GM12878 (cell line): Measurements from ENCODE around the gene ACTL6A. TPM values are rescaled to one million over a fixed set of nuclear protein-coding genes. Genes with fewer than 3 reads are reported as not detected.

Experiments
- ATAC-seq: fragments of 200-7000 bp; cut with Tn5 transposase; 3 replicates; pipeline ENCODE4 v1.9.1; 2020; ENCODE audit warnings: mild to moderate bottlenecking, moderate library complexity
- BruUV-seq: library from RNA; stranded (reverse); fragments of 400-500 nt; replicated peaks from 2 replicates; lab custom pipeline; 2021; lab: Mats Ljungman, UMichigan
- CTCF ChIA-PET: fragments of 300-600 bp; sonication (Branson Sonifier 250); formaldehyde crosslinking; extraction: SDS; loops from one replicate; lab custom pipeline; 2021; ENCODE audit warnings: inconsistent platforms; lab: Yijun Ruan, JAX
- POLR2A ChIA-PET: fragments of 350-600 bp; formaldehyde crosslinking; extraction: SDS; loops from one replicate; lab custom pipeline; 2021; ENCODE audit warnings: inconsistent platforms; lab: Charles Lee
- RAD21 ChIA-PET: fragments of 300-600 bp; sonication (Branson Sonifier 250); formaldehyde crosslinking; loops from one replicate; lab custom pipeline; 2023; ENCODE audit warnings: antibody characterized with exemption; ENCODE audit not compliant: unreplicated experiment; lab: Charles Lee
- SMC1A ChIA-PET: fragments of 300-600 bp; sonication (Branson Sonifier 250); formaldehyde crosslinking; loops from one replicate; lab custom pipeline; 2023; ENCODE audit not compliant: unreplicated experiment, uncharacterized antibody; lab: Charles Lee
- DNase-seq: peaks from one replicate; pipeline ENCODE4 v3.0.0-alpha.2; 2011; ENCODE audit warnings: low read depth, low spot score
- FAIRE-seq: peaks from 3 replicates; lab custom pipeline; 2011; peaks lifted over from hg19 to GRCh38; lab: Jason Lieb, UNC
- H2AFZ ChIP-seq: 2 replicates; pipeline ENCODE4 v1.6.0; 2011; ENCODE audit warnings: low read depth, low read length, control low read depth; ENCODE audit not compliant: control insufficient read depth
- H3K27ac ChIP-seq: 2 replicates; pipeline ENCODE4 v1.5.1; 2011; ENCODE audit warnings: control low read depth; ENCODE audit not compliant: control insufficient read depth, insufficient read depth
- H3K27me3 ChIP-seq, 2 experiments: replicated peaks in 1 of 2; 2 replicates each; pipeline versions ENCODE4 v1.6.0 to v1.6.1; 2011; ENCODE audit warnings: low read length in 1 of 2; ENCODE audit not compliant: control insufficient read depth in 2 of 2, insufficient read depth in 2 of 2
- H3K36me3 ChIP-seq, 2 experiments: 2 replicates each; pipeline ENCODE4 v1.5.1; 2011; ENCODE audit warnings: low read length in 1 of 2; ENCODE audit not compliant: control insufficient read depth in 2 of 2, insufficient read depth in 2 of 2
- H3K4me1 ChIP-seq: 2 replicates; pipeline ENCODE4 v1.6.1; 2011; ENCODE audit warnings: mild to moderate bottlenecking, low read length, moderate library complexity, mixed read lengths; ENCODE audit not compliant: control insufficient read depth, insufficient read depth
- H3K4me2 ChIP-seq: 2 replicates; pipeline ENCODE4 v1.6.0; 2011; ENCODE audit warnings: control low read depth; ENCODE audit not compliant: control insufficient read depth, insufficient read depth
- H3K4me3 ChIP-seq: fragments of 200-600 bp; sonication (generic); 2 replicates; pipeline ENCODE4 v1.5.1; 2016
- H3K79me2 ChIP-seq: 2 replicates; pipeline ENCODE4 v1.6.0; 2011; ENCODE audit warnings: low read length; ENCODE audit not compliant: control insufficient read depth, insufficient read depth
- H3K9ac ChIP-seq: 2 replicates; pipeline ENCODE4 v1.8.0; 2011; ENCODE audit warnings: low read length, control low read depth, mixed read lengths; ENCODE audit not compliant: control insufficient read depth, insufficient read depth
- H3K9me3 ChIP-seq: replicated peaks from 3 replicates; pipeline ENCODE4 v1.5.1; 2011; ENCODE audit warnings: mild to moderate bottlenecking, low read length; ENCODE audit not compliant: control insufficient read depth, insufficient read depth
- H4K20me1 ChIP-seq: 2 replicates; pipeline ENCODE4 v1.6.0; 2011; ENCODE audit not compliant: control insufficient read depth, insufficient read depth
- CREB1 ChIP-seq: IDR thresholded peaks from 2 replicates; pipeline ENCODE4 v1.6.1; 2012; ENCODE audit warnings: low read depth, mild to moderate bottlenecking, inconsistent platforms
- E2F8 ChIP-seq: fragments of 450-650 bp; IDR thresholded peaks from 2 replicates; pipeline ENCODE4 v1.6.1; 2018; ENCODE audit warnings: mild to moderate bottlenecking, low read depth, moderate library complexity; ENCODE audit not compliant: partially characterized antibody
- FOXK2 ChIP-seq: fragments of 450-650 bp; IDR thresholded peaks from 2 replicates; pipeline ENCODE4 v1.6.1; 2017; ENCODE audit warnings: mild to moderate bottlenecking, moderate library complexity
- JUNB ChIP-seq: IDR thresholded peaks from 2 replicates; pipeline ENCODE4 v1.6.1; 2016; ENCODE audit warnings: antibody characterized with exemption, mild to moderate bottlenecking
- LARP7 ChIP-seq: fragments of 450-650 bp; IDR thresholded peaks from 2 replicates; pipeline ENCODE4 v1.6.1; 2017; ENCODE audit warnings: mild to moderate bottlenecking
- MLLT1 ChIP-seq: fragments of 450-650 bp; IDR thresholded peaks from 2 replicates; pipeline ENCODE4 v1.6.1; 2016; ENCODE audit warnings: mild to moderate bottlenecking
- MTA3 ChIP-seq: IDR thresholded peaks from 2 replicates; pipeline ENCODE4 v1.6.1; 2012; ENCODE audit warnings: low read length, inconsistent platforms, borderline replicate concordance
- NR2C2 ChIP-seq: IDR thresholded peaks from 2 replicates; pipeline ENCODE4 v1.6.1; 2011; ENCODE audit warnings: borderline replicate concordance, low read depth; ENCODE audit not compliant: control insufficient read depth, insufficient read length
- PML ChIP-seq: IDR thresholded peaks from 2 replicates; pipeline ENCODE4 v1.6.1; 2012; ENCODE audit warnings: low read length, inconsistent platforms
- RAD21 ChIP-seq: IDR thresholded peaks from 2 replicates; pipeline ENCODE4 v1.6.1; 2011; ENCODE audit warnings: mild to moderate bottlenecking, low read depth, low read length, moderate library complexity; ENCODE audit not compliant: insufficient read depth
- ZNF274 ChIP-seq: IDR thresholded peaks from one replicate; pipeline ENCODE4 v1.8.0; 2011; ENCODE audit not compliant: insufficient read length, insufficient read depth
- ZSCAN29 ChIP-seq: fragments of 450-650 bp; IDR thresholded peaks from 2 replicates; pipeline ENCODE4 v1.6.1; 2017; ENCODE audit warnings: mild to moderate bottlenecking, moderate library complexity
- WGBS: methylation state at CpG from one replicate; pipeline ENCODE4 v1.1.6; 2016; ENCODE audit warnings: low lambda C conversion rate; ENCODE audit not compliant: insufficient replicate concordance, insufficient coverage; ENCODE audit errors: missing lambda C conversion rate; 5-methylcytosine and 5-hydroxymethylcytosine counted together
- in situ Hi-C: fragments of 300-500 bp; cut with MboI; formaldehyde crosslinking; loops from 9 replicates; pipeline ENCODE4 v1.14.3; 2018; ENCODE audit warnings: mixed read lengths
- intact Hi-C: fragments of 100-400 bp; cut with micrococcal nuclease; formaldehyde crosslinking; loops from one replicate; pipeline ENCODE4 v1.14.2; 2022; ENCODE audit not compliant: unreplicated experiment
- polyA plus RNA-seq, 11 experiments: library from polyadenylated mRNA; depleted of rRNA in 4 of 11; unstranded in 6 of 11; stranded (reverse) in 5 of 11; fragments of >200 nt; fragmentation: Nextera tagmentation in 4 of 11; fragmentation: Illumina TruSeq in 1 of 11; extraction: Ambion mirVana in 4 of 11; extraction: Trizol in 1 of 11; gene quantifications; 1 replicate in 1 of 11; 2 replicates in 10 of 11; pipeline versions ENCODE4 v1.2.1 to v1.2.3, GENCODE V29; 2011 to 2016; ENCODE audit warnings: inconsistent platforms in 2 of 11, missing spikeins in 2 of 11, low read depth in 1 of 11
- total RNA-seq, 4 experiments: library from RNA; depleted of rRNA in 3 of 4; stranded (reverse); fragments of >200 nt in 3 of 4; fragmentation: Illumina TruSeq in 1 of 4; extraction: Trizol in 1 of 4; gene quantifications; 2 replicates each; pipeline versions ENCODE4 v1.2.1 to v1.2.3, GENCODE V29; 2013 to 2021
- TF ChIP-seq, protein P1 (sequence below): IDR thresholded peaks from 2 replicates; pipeline ENCODE4 v1.6.1; 2011; ENCODE audit warnings: borderline replicate concordance, low read depth, mild to moderate bottlenecking, moderate library complexity, mixed read lengths, low read length; ENCODE audit not compliant: insufficient read depth; ENCODE audit errors: extremely low read length
- TF ChIP-seq, protein P2 (sequence below), 3 experiments: IDR thresholded peaks in 2 of 3; conservative IDR thresholded peaks in 1 of 3; 2 replicates each; pipeline ENCODE4 v1.5.1; 2011; ENCODE audit warnings: low read depth in 3 of 3, low read length in 3 of 3, mild to moderate bottlenecking in 3 of 3, control low read depth in 2 of 3, moderate library complexity in 2 of 3, inconsistent platforms in 1 of 3, mixed read lengths in 1 of 3; ENCODE audit not compliant: control insufficient read depth in 2 of 3, insufficient read depth in 1 of 3; ENCODE audit errors: extremely low read depth in 1 of 3

Gene ACTL6A
- total and polyA plus RNA-seq, 10 of the 15 experiments (the other 5 are each of a cell fraction or from before 2014, with no cell fraction given), result 70.2 to 197 (median 105) TPM

DNA sequence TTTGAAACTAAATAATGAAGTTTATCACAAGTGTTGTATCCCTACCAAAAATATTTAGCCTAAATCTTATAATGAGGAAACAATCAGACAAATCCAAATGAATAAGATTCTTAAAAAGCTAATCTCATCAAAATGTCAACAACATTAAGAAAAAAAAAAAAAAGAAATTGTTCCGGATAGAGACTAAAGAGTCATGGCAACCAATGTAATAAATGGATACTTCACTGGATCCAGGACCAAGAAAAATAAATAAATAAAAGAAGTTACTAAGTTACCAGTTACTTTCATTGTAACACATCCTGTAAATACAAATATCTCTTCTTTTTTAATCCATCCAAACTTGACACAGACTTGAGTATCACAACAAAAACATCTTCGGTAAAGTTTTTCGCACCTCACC, 41.1 kb downstream of the ACTL6A start (continued):
- TF ChIP-seq, protein P1, sequence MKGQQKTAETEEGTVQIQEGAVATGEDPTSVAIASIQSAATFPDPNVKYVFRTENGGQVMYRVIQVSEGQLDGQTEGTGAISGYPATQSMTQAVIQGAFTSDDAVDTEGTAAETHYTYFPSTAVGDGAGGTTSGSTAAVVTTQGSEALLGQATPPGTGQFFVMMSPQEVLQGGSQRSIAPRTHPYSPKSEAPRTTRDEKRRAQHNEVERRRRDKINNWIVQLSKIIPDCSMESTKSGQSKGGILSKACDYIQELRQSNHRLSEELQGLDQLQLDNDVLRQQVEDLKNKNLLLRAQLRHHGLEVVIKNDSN, result no peak
- TF ChIP-seq MLLT1 (no peak), JUNB (no peak), MTA3 (no peak), RAD21 (no peak), CREB1 (no peak)

- Histone ChIP-seq H3K79me2 (peaks cover 55% of the 10 kb centered on the region), H3K27ac (peak within 1 kb of the TSS; percentile 69), H3K9me3 (no peaks in the 10 kb centered on the region), H4K20me1 (no peaks in the 10 kb centered on the region), H3K4me3 (peak within 1 kb of the TSS; percentile 85), H3K4me2 (peak within 1 kb of the TSS; percentile 83), H2AFZ (peak within 1 kb of the TSS; percentile 97), H3K36me3 (peaks cover 4 to 17% of the 10 kb centered on the region in 2 experiments; a peak in 3 of 4 replicates), H3K27me3 (no peaks in the 10 kb centered on the region), H3K9ac (peak within 1 kb of the TSS; percentile 90), H3K4me1 (peaks cover 18% of the 10 kb centered on the region)
- under 1% methylated on average over 45 of the region's 45 CpGs for WGBS
- ChIA-PET CTCF (interaction anchor here (0.6 to 1.0 kb wide), 3 partner anchors 36 to 369 kb away, joined by 3 read pairs; no protein-coding TSS in a partner anchor), SMC1A (interaction anchor here (0.6 to 1.5 kb wide), 7 partner anchors 8 to 142 kb away, joined by 3 to 8 read pairs (median 3); partner anchors contain the start of gene ACTL6A), POLR2A (interaction anchor here (0.7 to 1.3 kb wide), 7 partner anchors 9 to 258 kb away, joined by 3 to 6 read pairs (median 3); partner anchors contain the start of genes ACTL6A and USP13), RAD21 (interaction anchor here (0.6 to 1.4 kb wide), 2 partner anchors 42 to 144 kb away, joined by 3 to 4 read pairs; partner anchors contain the start of gene ACTL6A)
- no TSS peak for BruUV-seq
- FAIRE-seq (peak; percentile 98), DNase-seq (peak; percentile 90), ATAC-seq (peak; percentile 95)
- intact Hi-C loops (loop anchor here (2.0 to 5.0 kb wide), 2 partner anchors 48 to 257 kb away; partner anchors contain the start of genes MFN1 and USP13), in situ Hi-C loops (no loop called here)
- peak; percentile 77 for TF ChIP-seq E2F8
- TF ChIP-seq NR2C2, result no peak
- TF ChIP-seq, protein P2, sequence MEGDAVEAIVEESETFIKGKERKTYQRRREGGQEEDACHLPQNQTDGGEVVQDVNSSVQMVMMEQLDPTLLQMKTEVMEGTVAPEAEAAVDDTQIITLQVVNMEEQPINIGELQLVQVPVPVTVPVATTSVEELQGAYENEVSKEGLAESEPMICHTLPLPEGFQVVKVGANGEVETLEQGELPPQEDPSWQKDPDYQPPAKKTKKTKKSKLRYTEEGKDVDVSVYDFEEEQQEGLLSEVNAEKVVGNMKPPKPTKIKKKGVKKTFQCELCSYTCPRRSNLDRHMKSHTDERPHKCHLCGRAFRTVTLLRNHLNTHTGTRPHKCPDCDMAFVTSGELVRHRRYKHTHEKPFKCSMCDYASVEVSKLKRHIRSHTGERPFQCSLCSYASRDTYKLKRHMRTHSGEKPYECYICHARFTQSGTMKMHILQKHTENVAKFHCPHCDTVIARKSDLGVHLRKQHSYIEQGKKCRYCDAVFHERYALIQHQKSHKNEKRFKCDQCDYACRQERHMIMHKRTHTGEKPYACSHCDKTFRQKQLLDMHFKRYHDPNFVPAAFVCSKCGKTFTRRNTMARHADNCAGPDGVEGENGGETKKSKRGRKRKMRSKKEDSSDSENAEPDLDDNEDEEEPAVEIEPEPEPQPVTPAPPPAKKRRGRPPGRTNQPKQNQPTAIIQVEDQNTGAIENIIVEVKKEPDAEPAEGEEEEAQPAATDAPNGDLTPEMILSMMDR (IDR thresholded peaks at IDR 0.05 in 2 of 3, conservative IDR thresholded peaks at IDR 0.05 in 1 of 3; ENCODE audit: control insufficient read depth in 2 of 3, extremely low read depth in 1 of 3, insufficient read depth in 1 of 3, low read depth in 3 of 3, low read length in 3 of 3), result no peak
- TF ChIP-seq FOXK2, result no peak; the same call in 1 of the 2 replicates
- peak; percentile 97 for TF ChIP-seq PML
- no peak for TF ChIP-seq ZSCAN29
- peak; percentile 24; the same call in 1 of the 2 replicates for TF ChIP-seq LARP7
- no peak for TF ChIP-seq ZNF274
These were observed 41.8 kb downstream of the ACTL6A start, which contains the start of the genes MRPL47 and NDUFB5 for GRCh38 chr3:179604321-179605078. Gene MRPL47, minus strand, starts transcription at chr3:179604638. Its CDS starts 14 bp downstream, at chr3:179604624. Gene NDUFB5, plus strand, starts transcription at chr3:179604794. Its CDS starts 22 bp downstream, at chr3:179604816.
